SK-N-SH treated with all-trans-retinoic acid at 6 μM for 48 hours (cell line): Measurements from ENCODE around the gene IL17RC.

Experiments
- CSDC2 ChIP-seq: fragments of 250-450 bp; sonication (Bioruptor Pico); IDR thresholded peaks from 2 replicates; pipeline ENCODE4 v1.5.0; 2020; ENCODE audit warnings: mild to moderate bottlenecking, moderate library complexity
- GLIS3 ChIP-seq: fragments of 250-450 bp; sonication (Bioruptor Pico); IDR thresholded peaks from 2 replicates; pipeline ENCODE4 v1.5.0; 2020; ENCODE audit warnings: mild to moderate bottlenecking, moderate library complexity
- OSR1 ChIP-seq: fragments of 250-450 bp; sonication (Bioruptor Pico); IDR thresholded peaks from 2 replicates; pipeline ENCODE4 v1.8.0; 2022; ENCODE audit warnings: moderate library complexity, mild to moderate bottlenecking, inconsistent platforms
- PATZ1 ChIP-seq: fragments of 250-450 bp; sonication (Bioruptor Pico); IDR thresholded peaks from 2 replicates; pipeline ENCODE4 v1.8.0; 2020; ENCODE audit warnings: mild to moderate bottlenecking, moderate library complexity, borderline replicate concordance

GRCh38 chr3:9899289-9899791 is 17.6 kb upstream of the IL17RC start:
- no peak for TF ChIP-seq CSDC2
- TF ChIP-seq OSR1 (CRISPR knock-in tag), result no peak
- TF ChIP-seq GLIS3 (CRISPR knock-in tag), result no peak
- no peak for TF ChIP-seq PATZ1 (CRISPR knock-in tag)
